GM21367 (cell line): ENCODE measurements around the gene STRIP2.
"Not testable (repeated sequence)": the region's sequence is repeated elsewhere in the genome, so short reads cannot be mapped to it uniquely, and the experiment has no call there.

Experiments
- ATAC-seq: cut with Tn5 transposase; IDR thresholded peaks from one replicate; pipeline ENCODE4 v1.9.1; 2021; ENCODE audit not compliant: unreplicated experiment

The STRIP2 gene

DNA sequence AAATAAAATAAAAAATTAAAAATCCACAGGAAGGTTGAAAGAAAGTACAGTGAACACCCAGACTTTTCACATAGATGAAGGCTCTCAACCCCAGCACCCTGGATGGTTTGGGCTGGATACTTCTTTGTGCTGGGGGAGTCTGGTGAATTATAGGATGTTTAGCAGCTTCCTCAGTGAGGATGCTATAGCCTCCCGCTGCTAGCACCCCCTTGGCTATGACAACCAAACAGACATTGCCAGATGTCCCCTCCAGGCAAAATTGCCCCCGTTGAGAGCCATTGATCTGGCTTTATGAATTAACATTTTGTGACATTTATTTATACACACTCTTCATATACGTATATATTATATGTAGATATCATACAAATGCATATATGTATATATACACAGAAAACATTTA lies 89.7 kb downstream of the STRIP2 start:
- no peak for ATAC-seq

DNA sequence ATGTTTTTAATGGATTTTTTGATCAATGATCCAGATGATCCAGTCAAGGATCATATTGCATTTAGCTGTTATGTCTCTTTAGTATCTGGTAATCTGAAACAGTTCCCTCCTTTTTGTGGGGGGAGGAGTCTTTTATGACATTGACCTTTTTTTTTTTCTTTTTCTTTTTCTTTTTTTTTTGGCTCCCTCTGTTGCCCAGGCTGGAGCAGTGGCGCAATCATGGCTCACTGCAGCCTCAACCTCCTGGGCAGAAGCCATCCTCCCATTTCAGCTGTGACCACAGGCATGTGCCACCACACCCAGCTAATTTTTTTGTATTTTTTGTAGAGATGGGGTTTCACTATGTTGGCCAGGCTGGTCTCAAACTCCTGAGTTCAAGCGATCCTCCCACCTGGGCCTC lies 90.2 kb downstream of the STRIP2 start:
- not testable (repeated sequence) for ATAC-seq

- ATAC-seq = no peak
These were observed 91.1 kb downstream of the STRIP2 start for GRCh38 chr7:129525225-129525862.

DNA sequence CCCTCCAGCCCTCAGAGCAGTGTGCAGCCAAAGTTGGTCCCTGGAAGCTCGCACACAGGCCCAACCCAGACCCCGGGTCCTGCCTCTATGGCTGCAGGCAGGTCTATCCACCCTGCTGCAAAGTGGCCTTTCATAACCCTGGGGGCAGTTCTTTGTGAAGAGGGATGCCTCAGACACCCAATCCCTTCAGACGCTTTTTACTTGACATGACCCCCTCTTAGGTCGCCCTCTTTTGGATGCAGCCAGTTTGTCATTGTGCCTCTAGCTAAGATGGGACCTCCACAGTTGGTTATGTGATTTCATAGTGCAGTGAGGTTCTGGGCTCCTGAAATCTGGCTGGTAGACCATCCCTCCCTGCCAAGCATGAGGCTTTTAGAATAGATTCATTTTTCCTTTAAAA lies 95.4 kb downstream of the STRIP2 start:
- ATAC-seq = no peak

- ATAC-seq = no peak
These were observed 96.7 kb downstream of the STRIP2 start for GRCh38 chr7:129530795-129531391.

- no peak for ATAC-seq
These were observed 97.5 kb downstream of the STRIP2 start for GRCh38 chr7:129531721-129532120.

DNA sequence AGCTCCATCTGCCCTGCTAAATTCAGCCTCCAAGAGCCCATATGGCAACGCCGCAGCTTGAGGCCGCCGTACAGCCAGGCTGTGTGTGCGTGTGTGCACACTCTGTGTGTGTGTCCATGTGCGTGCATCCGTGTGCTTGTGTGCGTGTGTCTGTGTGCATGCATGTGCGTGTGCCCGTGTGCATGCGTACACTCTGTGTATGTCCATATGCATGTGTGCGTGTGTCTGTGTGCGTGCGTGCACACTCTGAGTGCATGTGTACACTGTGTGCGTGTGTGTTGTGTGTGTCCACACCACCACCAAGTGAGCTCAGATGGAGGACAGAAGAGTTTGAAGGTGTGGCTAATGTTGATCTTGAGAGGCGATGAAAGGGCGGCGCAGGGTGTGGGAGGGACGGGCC lies 98.1 kb downstream of the STRIP2 start:
- ATAC-seq = no peak

DNA sequence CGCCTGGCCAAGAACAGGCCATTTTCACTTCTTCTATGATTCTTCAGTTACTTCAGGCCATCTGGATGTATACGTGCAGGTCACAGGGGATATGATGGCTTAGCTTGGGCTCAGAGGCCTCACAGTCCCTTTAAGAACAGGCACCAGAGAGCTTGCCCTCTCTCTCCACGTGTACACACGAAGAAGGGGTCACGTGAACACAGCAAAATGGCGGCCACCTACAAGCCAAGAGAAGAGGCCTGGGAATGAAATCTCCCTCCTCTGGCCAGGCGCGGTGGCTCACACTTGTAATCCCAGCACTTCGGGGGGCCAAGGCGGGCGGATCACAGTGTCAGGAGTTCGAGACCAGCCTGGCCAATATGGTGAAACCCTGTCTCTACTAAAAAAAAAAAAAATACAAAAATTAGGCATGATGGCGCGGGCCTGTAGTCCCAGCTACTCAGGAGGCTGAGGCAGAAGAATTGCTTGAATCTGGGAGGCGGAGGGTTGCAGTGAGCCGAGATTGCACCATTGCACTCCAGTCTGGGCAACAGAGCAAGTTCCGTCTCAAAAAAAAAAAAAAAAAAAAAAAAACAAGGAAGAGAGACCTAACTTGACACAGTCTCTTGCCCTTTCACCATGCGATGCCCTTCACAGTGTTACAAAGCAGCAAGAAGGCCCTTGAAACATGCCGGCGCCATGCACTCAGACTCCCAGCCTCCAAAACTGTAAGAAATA lies 100.5 kb downstream of the STRIP2 start:
- ATAC-seq = not testable (repeated sequence)

DNA sequence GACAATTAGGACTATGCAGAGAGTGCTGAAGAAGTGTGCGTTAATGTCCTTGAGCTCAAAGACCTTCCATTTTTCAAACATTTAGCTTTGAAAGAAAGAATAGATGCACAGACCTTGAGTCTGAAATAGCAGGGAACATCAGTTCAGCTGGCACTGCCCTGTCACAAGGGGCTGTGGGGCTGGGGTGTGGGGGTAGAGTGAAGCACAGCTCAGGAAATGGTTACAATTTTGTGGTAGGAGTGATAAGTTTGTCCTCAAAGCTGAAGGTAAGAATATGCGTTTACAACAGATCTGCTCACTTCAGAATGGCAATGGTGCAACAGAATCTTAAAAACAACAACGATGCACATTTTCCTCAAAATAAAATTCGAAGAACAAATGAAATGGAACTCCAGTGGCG lies 101.7 kb downstream of the STRIP2 start:
- ATAC-seq = no peak

GRCh38 chr7:129536323-129536722 lies 102.1 kb downstream of the STRIP2 start:
- ATAC-seq = no peak
